Rectal smooth muscle tissue (tissue), 1 donor: ENCODE measurements around the gene ZBTB40.

Experiments used
- H3K27ac ChIP-seq: one replicate; pipeline ENCODE4 v1.7.0; 2013; ENCODE audit warnings: low read depth, low read length, inconsistent platforms
- H3K27me3 ChIP-seq: one replicate; pipeline ENCODE4 v1.7.0; 2013; ENCODE audit warnings: low read length; ENCODE audit not compliant: control insufficient read depth, insufficient read depth
- H3K36me3 ChIP-seq: one replicate; pipeline ENCODE4 v1.7.0; 2013; ENCODE audit warnings: low read length; ENCODE audit not compliant: control insufficient read depth, insufficient read depth
- H3K4me1 ChIP-seq: one replicate; pipeline ENCODE4 v1.7.0; 2013; ENCODE audit warnings: low read length; ENCODE audit not compliant: control insufficient read depth, insufficient read depth
- H3K4me3 ChIP-seq: one replicate; pipeline ENCODE4 v1.7.0; 2013; ENCODE audit warnings: low read length
- H3K9ac ChIP-seq: one replicate; pipeline ENCODE4 v1.7.0; 2013; ENCODE audit warnings: low read length

Gene ZBTB40

DNA sequence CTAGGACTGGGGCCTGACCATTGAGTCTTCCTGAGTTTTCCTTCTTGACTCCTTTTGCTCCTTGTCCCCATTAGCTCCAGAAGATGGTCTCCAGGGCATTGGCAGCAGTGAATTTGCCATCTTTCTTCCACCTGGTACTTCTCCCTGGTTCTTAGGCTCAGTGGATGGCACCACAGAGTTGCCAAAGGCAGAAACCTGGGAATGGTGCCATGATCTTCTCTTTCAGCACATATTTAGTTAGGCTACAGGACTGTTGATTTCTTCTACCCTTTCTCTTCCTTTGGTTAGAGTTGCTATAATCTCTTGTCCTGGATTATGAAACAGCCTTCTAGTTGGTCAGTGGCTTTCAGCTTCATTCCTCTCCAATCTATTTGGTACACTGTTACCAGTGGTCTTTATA, 6.2 kb downstream of the ZBTB40 start:
- no peaks in the 10 kb centered on the region for H3K36me3 ChIP-seq
- no peak overlapping the region for H3K9ac ChIP-seq
- no peak overlapping the region for H3K27ac ChIP-seq
- no peak overlapping the region for H3K4me3 ChIP-seq
- H3K27me3 ChIP-seq, result no peaks in the 10 kb centered on the region
- H3K4me1 ChIP-seq, result peaks cover 7% of the 10 kb centered on the region

DNA sequence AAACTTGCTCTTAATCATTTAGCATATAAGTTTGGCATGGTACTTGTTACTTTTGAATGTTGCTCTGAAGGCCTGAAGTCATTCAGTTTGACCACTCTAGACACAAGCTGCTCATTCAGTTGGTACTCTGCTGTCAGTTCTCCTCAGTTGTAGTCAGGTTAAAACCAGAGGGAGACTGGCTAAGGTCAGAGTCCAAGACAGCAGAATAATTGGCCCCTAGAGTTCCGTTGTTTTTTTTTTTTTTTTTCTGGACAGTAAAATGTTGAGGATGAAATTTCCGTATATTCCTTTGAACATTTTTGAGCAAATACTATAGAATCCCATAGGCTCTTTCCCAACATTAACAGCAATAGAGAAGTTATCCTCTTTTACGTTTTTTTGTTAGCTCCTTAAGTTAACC, 9.4 kb downstream of the ZBTB40 start:
- peaks cover 3% of the 10 kb centered on the region for H3K4me1 ChIP-seq
- H3K27ac ChIP-seq, result no peak overlapping the region
- H3K4me3 ChIP-seq, result no peak overlapping the region
- H3K36me3 ChIP-seq, result no peaks in the 10 kb centered on the region
- no peak overlapping the region for H3K9ac ChIP-seq
- H3K27me3 ChIP-seq, result no peaks in the 10 kb centered on the region

DNA sequence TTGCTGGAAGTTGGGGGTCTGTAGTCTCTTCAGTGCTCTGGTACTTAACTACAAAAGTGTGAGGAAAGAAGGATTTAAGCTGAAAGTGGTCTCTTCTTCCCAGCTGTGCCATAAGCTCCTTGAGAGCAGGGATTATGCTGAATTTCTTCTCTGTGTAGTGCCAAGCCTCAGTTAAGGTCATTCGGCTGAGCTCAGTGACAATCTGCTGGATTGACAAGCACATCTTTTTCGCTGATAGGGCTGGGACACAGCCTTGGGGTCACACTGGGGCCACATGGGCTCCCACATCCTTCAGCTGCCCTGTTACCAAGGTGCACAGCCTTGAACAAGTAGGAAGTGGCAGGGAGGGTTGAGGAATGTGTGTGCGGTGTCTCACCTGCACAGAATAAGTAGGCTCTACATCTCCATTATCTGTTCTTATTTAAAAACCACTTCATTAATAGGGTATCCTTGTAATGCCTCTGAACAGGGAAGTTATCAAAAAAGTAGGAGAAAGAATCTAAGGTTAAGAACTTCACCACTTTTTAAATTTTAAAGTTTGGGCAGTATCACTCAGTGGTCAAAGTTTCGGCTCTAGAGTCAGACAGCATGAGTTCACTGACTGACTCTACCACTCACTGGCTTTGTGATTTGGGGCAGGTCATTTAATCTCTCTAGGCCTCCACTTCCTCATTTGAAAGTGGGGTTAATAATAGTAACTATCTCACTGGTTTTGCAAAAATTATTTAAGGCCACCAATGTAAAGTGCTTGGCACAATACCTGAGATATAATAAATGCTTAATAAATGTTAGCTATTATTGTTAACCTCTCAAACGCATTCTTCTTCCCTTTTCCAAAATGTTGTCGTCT, 10.3 kb downstream of the ZBTB40 start:
- H3K9ac ChIP-seq, result no peak overlapping the region
- no peaks in the 10 kb centered on the region for H3K36me3 ChIP-seq
- no peak overlapping the region for H3K4me3 ChIP-seq

DNA sequence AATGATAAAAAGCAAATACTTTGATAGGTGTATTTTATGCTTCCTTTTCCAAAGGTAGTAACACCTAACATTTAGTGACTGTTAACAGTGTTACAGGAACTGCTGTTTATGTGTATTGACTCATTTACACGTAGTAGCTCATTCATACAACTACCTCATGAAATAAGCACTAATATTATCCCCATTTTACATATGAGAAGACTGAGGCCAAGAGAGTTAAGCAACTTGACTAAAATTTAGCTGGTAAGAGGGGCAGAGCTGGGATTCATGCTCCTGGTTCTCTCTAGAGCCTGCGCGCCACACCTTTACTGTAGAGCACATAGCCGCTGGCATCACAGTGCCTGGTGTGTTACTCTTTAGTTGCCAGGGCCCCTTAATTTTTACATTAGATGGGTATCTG, 11.3 kb downstream of the ZBTB40 start:
- no peak overlapping the region for H3K4me3 ChIP-seq
- no peak overlapping the region for H3K9ac ChIP-seq
- H3K27ac ChIP-seq, result no peak overlapping the region
- peaks cover 3% of the 10 kb centered on the region for H3K4me1 ChIP-seq
- no peaks in the 10 kb centered on the region for H3K27me3 ChIP-seq
- no peaks in the 10 kb centered on the region for H3K36me3 ChIP-seq

More for the DNA sequence above, 10.3 kb downstream of the ZBTB40 start:
- Histone ChIP-seq H3K4me1 (peaks cover 3% of the 10 kb centered on the region), H3K27me3 (no peaks in the 10 kb centered on the region), H3K27ac (no peak overlapping the region)

DNA sequence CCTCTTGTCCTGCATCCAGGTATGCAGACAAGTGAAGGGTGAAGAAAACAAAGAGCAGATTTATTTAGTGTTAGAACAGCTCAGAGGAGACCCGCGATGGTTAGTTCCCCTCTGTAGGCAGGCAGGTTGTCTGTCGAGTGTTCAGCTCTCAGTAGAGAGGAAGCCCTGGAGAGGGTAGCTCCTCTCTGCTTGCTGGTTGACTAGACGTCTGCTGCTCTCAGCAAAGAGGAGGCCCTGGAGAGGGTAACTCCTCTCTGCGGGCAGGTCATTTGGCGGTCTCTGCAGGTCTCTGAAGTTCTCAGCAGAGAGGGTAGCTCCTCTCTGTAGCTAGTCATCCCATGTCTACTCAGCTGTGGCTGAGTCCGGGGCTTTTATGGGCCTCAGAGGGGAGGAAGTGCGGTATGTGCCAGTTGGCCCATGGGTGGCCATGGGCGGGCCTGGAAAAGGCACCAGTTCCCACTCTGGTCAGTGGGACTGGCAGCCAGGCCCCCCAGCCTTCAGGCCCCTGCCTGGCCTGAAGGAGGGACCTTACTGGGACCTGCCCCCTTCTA, 13.4 kb downstream of the ZBTB40 start:
- Histone ChIP-seq H3K27me3 (no peaks in the 10 kb centered on the region), H3K27ac (no peak overlapping the region), H3K4me3 (no peak overlapping the region), H3K36me3 (no peaks in the 10 kb centered on the region), H3K4me1 (peaks cover 3% of the 10 kb centered on the region), H3K9ac (no peak overlapping the region)

DNA sequence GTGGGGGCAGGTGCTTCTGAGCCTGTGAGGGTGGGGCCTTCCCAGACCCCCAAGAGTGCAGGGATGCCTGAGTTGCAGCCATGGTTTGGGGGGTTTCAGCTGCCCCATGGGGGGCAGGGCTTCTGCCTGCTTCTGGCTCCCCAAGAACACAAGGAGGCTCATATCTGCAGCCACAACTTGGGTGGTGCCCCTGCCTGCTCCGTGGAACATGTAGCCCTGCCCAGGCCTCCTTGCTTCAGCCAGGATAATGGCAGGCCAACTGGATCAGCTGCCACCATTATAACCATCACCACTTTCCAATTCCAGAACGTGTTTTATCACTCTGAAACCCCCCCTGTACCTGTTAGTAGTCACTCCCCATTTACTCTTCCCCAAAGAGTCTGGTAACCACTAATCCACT, 14.0 kb downstream of the ZBTB40 start:
- Histone ChIP-seq H3K27ac (no peak overlapping the region), H3K9ac (no peak overlapping the region), H3K4me1 (peaks cover 4% of the 10 kb centered on the region), H3K27me3 (no peaks in the 10 kb centered on the region), H3K4me3 (no peak overlapping the region), H3K36me3 (no peaks in the 10 kb centered on the region)

DNA sequence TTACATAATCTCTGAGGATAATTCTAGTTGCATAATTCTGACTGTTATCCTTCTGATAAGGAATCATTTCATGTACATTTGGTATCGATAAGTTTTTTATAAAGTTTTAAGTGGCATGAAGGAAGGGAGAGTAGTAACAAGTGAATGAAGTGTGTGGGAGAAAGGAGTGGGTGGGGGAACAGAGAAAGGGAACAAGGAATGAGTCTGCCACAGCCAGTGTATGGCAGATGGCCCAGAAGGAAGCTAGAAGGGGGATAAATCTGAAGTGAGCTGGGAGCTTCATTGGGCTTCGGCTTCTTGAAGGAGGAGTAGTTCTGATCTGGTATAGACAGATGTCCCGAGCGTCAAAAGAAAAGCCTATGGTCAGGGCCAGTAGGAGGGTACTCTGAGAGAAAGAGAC, 18.6 kb downstream of the ZBTB40 start:
- Histone ChIP-seq H3K9ac (no peak overlapping the region), H3K4me3 (no peak overlapping the region), H3K27ac (no peak overlapping the region), H3K36me3 (no peaks in the 10 kb centered on the region), H3K27me3 (no peaks in the 10 kb centered on the region), H3K4me1 (peaks cover 10% of the 10 kb centered on the region)

DNA sequence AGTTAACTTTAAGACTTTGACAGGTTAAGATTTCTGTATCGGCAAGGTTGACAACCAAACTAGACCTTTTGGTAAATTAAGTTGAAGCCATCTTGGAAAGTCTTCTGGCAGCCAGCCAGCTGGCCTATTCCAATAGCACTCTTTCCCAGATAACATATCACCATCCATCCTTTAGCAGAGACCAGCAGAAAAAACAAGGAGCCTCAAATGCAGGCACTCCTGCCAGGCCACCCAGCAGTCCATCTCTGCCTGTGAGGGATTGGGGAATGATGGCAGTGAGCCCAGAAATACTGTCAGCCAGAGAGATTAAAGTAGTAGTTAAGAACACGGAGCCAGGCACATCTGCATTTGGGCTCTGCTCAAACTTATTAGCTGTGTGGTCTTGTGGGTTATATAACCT, 19.4 kb downstream of the ZBTB40 start:
- Histone ChIP-seq H3K4me3 (no peak overlapping the region), H3K9ac (no peak overlapping the region), H3K36me3 (no peaks in the 10 kb centered on the region), H3K4me1 (peaks cover 10% of the 10 kb centered on the region), H3K27me3 (no peaks in the 10 kb centered on the region), H3K27ac (no peak overlapping the region)

DNA sequence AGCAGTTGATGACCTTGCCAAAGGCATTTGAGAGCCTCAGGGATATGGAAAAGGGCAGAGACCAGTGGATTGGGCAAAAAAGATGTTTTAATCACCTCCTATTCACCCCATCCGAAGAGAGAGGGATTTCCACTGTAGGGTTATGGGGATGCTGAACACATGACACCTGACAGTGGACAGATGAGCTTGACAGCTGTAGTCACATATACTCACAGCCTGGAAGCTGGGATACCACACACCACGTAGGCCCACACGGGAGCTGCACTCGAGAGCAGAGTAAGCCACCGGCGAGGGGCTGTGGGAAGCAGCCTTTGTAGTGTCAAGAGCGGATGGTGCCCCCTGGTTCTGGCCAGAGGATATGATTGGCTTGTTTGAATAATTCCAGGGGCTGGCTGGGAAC, 20.0 kb downstream of the ZBTB40 start:
- no peak overlapping the region for H3K27ac ChIP-seq
- H3K27me3 ChIP-seq, result no peaks in the 10 kb centered on the region
- H3K9ac ChIP-seq, result no peak overlapping the region
- H3K4me3 ChIP-seq, result no peak overlapping the region
- peaks cover 10% of the 10 kb centered on the region for H3K4me1 ChIP-seq
- H3K36me3 ChIP-seq, result no peaks in the 10 kb centered on the region

DNA sequence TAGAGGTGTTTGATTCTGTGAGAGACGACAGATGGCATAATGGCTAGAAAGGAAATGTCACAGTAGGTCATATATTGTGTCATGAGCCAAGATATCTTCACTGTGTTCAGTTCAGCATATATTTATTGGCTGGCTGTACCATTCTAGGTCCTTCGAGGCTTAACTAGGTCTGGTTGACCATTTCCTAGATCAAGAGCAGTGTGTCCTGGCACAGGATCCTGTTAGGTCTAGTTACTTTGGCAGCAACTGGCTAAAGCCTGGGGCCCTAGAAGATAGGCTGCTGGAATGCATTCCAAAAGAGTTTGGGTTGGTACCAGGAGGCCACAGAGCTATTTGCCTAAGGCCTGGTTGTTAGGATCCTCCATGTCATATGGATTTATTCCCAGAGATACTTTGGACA, 20.9 kb downstream of the ZBTB40 start:
- Histone ChIP-seq H3K36me3 (no peaks in the 10 kb centered on the region), H3K4me3 (no peak overlapping the region), H3K9ac (no peak overlapping the region), H3K27me3 (no peaks in the 10 kb centered on the region), H3K4me1 (peaks cover 10% of the 10 kb centered on the region), H3K27ac (no peak overlapping the region)

DNA sequence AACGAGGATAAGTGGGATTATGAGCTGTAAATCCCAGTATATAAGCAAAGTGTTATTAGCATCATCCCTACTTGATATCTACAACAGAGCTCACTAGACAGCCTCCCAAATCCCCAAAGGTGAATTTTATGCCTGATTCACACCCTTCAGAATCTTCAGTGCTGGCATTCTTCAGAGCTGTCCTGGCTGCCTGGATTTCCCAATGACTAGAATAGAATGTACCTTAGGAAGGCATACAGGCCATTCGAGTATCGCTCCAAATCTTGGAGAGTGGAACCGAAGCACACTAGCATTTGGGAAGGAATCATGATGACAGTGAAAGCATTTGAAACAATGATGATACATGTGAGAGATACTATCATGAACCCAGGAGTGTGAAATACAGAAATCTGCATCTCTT, 22.3 kb downstream of the ZBTB40 start:
- no peak overlapping the region for H3K9ac ChIP-seq
- H3K4me1 ChIP-seq, result peaks cover 10% of the 10 kb centered on the region
- H3K27ac ChIP-seq, result no peak overlapping the region
- H3K4me3 ChIP-seq, result no peak overlapping the region
- no peaks in the 10 kb centered on the region for H3K36me3 ChIP-seq
- no peaks in the 10 kb centered on the region for H3K27me3 ChIP-seq

DNA sequence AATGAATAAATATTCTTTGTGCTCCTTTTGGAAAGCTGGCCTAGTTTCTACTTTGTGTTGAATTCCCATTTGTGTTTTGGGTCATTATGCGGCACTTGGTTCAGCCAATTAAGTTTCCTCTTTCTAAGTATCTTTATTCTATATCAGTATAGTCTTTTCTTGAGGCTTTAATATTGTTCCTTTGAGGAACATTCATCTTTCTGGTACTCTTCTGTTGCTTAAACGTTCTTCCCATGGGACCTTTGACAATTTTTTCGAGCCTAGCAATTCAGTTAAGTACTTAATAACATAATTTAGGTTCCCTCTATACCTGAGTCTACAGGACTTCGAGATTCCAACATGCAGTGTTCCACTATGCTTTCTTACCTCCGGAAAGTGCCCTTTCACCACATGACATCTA, 24.9 kb downstream of the ZBTB40 start:
- Histone ChIP-seq H3K27me3 (no peaks in the 10 kb centered on the region), H3K4me3 (no peak overlapping the region), H3K9ac (no peak overlapping the region)

DNA sequence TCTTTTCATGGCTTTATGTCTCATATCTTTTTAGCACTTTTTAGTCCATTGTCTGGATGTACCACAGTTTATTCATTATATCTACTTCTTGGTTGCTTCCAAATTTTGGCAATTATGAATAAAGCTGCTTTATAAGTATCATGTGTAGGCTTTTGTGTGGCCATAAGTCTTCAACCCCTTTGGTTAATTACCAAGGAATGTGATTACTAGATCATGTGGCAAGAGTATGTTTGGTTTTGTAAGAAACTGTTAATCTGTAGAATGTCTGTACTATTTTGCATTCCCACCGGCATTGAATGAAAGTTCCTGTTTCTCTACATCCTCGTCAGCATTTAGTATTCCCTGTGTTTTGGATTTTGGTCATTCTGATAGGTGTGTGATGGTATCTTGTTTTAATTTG, 31.5 kb downstream of the ZBTB40 start:
- H3K36me3 ChIP-seq, result no peaks in the 10 kb centered on the region
- no peak overlapping the region for H3K9ac ChIP-seq
- no peak overlapping the region for H3K4me3 ChIP-seq
- H3K27ac ChIP-seq, result no peak overlapping the region
- no peaks in the 10 kb centered on the region for H3K4me1 ChIP-seq
- H3K27me3 ChIP-seq, result no peaks in the 10 kb centered on the region

More for the DNA sequence above, 24.9 kb downstream of the ZBTB40 start:
- Histone ChIP-seq H3K27ac (no peak overlapping the region), H3K36me3 (no peaks in the 10 kb centered on the region), H3K4me1 (peaks cover under 1% of the 10 kb centered on the region)
